C1 segment of cervical spinal cord (tissue), 14 donors: ENCODE measurements around the gene RMDN3.

ENCODE experiments used
- DNase-seq, 14 donors: peaks; one replicate each; lab custom pipeline; 2025; lab: John Stamatoyannopoulos, UW

Gene RMDN3

GRCh38 chr15:40749151-40749630, 5.9 kb downstream of the RMDN3 start:
- DNase-seq = no peak

- peak in 1 of 14 donors; percentile 82 for DNase-seq
Observed at GRCh38 chr15:40747685-40748631, 7.1 kb downstream of the RMDN3 start.

GRCh38 chr15:40746916-40747418, 8.1 kb downstream of the RMDN3 start:
- no peak for DNase-seq

- no peak for DNase-seq
Observed at GRCh38 chr15:40744815-40745152, 10.3 kb downstream of the RMDN3 start.

- DNase-seq = no peak
Observed at GRCh38 chr15:40743921-40744814, 10.9 kb downstream of the RMDN3 start.

GRCh38 chr15:40743485-40743901, 11.6 kb downstream of the RMDN3 start:
- DNase-seq = no peak

- no peak for DNase-seq
Observed at GRCh38 chr15:40739854-40740253, 15.2 kb downstream of the RMDN3 start.

GRCh38 chr15:40739047-40739446, 16.0 kb downstream of the RMDN3 start:
- no peak for DNase-seq

- DNase-seq = no peak
Observed at GRCh38 chr15:40737048-40737447, 18.0 kb downstream of the RMDN3 start.

- no peak for DNase-seq
Observed at GRCh38 chr15:40736575-40736974, 18.5 kb downstream of the RMDN3 start.

- DNase-seq = no peak
Observed at GRCh38 chr15:40731034-40731433, 24.0 kb downstream of the RMDN3 start.

- no peak for DNase-seq
Observed at GRCh38 chr15:40723919-40724318, 31.1 kb downstream of the RMDN3 start.

GRCh38 chr15:40722934-40723333, 32.1 kb downstream of the RMDN3 start:
- no peak for DNase-seq

- DNase-seq = no peak
Observed at GRCh38 chr15:40722354-40722753, 32.7 kb downstream of the RMDN3 start.

GRCh38 chr15:40721701-40722100, 33.4 kb downstream of the RMDN3 start:
- DNase-seq = no peak

GRCh38 chr15:40716165-40716564, 38.9 kb downstream of the RMDN3 start:
- DNase-seq = no peak

- DNase-seq = no peak
Observed at GRCh38 chr15:40714144-40714543, 40.9 kb downstream of the RMDN3 start.

- no peak for DNase-seq
Observed at GRCh38 chr15:40706121-40706520, 48.9 kb downstream of the RMDN3 start.

GRCh38 chr15:40702077-40702476, 53.0 kb downstream of the RMDN3 start:
- no peak for DNase-seq

- DNase-seq = no peak
Observed at GRCh38 chr15:40697916-40698315, 57.1 kb downstream of the RMDN3 start.

GRCh38 chr15:40696228-40696627, 58.8 kb downstream of the RMDN3 start:
- no peak for DNase-seq

GRCh38 chr15:40695469-40695890, 59.6 kb downstream of the RMDN3 start:
- DNase-seq = no peak
